Hypothalamus (tissue), 51 donors: ENCODE data around the gene SALL3.
A peak's percentile ranks its signal among the peaks of the same experiment; 100 is the strongest.
"Not testable (repeated sequence)": the region's sequence is repeated elsewhere in the genome, so short reads cannot be mapped to it uniquely, and the experiment has no call there.

Source experiments
- DNase-seq, 51 donors: peaks; one replicate each; lab custom pipeline; 2025; lab: John Stamatoyannopoulos, UW

SALL3 gene

DNA sequence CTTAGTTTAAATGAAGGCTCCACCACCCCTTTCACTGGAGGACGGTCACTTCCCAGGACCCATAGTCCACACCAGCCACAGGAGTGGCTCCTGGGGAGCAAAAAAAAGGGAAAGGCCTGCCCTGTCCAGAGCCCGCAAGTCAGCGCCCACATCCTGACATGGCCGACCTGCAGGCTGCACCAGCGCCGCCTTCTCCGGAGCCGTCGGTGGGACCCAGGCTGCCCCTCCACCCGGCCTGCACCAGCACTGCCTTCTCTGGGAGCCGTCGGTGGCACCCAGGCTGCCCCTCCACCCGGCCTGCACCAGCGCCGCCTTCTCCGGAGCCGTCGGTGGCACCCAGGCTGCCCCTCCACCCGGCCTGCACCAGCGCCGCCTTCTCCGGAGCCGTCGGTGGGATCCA, 14.9 kb upstream of the SALL3 start:
- DNase-seq, result not testable (repeated sequence)

DNA sequence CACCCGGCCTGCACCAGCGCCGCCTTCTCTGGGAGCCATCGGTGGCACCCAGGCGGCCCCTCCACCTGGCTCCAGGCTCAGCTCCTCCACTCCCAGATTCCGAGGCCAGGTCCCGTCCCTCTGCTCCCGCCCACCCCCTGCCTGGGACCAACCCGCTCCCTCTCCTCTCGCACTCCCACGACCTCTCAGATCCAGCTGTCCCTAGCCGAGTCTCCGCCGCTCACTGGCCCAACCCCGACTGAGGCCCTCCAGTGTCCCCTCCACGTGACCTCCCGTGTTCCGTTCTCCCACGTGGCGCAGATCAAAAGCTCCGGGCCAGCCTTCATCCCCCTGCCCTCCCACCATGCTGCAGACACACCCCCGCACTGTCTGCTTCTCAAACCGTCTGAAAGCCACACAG, 14.4 kb upstream of the SALL3 start:
- no peak for DNase-seq

DNA sequence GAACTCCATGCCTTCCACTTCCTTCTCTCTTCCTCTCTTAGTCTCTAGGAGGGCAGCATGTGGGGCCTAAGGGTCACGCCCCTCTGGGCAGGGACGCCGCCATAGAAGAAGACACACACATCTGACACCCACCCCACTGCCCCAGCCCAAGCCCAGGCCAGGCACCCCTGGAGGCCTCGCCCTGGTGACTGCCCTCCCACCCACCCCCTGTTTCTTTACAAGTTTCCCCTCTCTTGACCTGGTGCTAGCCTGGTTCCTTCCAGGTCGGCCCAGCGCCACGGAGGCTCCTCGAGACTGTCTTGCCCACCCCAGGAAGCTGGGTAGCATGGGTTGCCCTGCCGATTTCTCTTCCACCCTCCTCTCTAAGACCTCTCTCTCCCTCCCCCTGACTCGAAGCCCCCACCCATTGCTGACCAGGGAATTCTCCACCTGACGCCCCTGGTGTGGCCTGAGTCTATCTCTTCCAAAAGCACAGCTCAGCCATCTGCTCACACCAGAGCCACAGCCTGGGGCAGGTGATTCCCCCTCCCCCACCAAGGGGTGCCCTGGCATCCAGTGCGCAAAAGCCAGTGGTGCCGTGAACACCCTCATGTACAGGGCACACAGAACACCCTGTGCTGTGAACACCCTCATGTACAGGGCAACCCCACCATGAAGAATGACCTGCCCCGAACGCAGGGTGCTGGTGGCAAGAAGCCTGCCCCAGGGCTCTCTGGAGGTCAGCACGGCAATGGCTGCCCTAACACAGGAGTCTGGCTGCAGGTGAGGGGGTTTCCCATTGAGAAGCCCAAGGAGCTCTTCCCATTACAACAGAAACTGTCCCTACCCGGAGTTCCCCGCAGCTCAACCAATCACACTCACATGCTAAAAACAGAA, 13.5 kb upstream of the SALL3 start:
- DNase-seq, result no peak

GRCh38 chr18:78966793-78967106, 12.9 kb upstream of the SALL3 start:
- DNase-seq, result no peak

DNA sequence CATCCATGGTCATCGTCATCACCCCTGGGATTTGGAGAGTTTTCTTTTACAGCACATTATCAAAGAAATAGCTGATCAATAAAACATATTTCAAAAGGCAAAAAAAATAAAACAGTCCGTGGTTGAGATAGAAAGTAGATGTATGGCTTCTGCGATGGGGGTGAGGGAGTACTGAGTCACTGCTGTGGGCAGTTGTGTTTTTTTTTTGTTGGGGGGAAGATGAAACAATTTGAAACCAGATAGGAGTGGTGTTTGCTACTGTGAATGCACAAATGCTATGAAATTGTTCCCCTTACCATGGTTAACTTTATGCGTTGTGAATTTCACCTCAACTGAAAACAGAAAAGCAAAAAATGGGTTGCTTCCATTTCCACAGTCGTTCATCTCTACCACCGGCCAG, 11.9 kb upstream of the SALL3 start:
- no peak for DNase-seq

GRCh38 chr18:78969574-78970315, 9.9 kb upstream of the SALL3 start:
- DNase-seq, result no peak

DNA sequence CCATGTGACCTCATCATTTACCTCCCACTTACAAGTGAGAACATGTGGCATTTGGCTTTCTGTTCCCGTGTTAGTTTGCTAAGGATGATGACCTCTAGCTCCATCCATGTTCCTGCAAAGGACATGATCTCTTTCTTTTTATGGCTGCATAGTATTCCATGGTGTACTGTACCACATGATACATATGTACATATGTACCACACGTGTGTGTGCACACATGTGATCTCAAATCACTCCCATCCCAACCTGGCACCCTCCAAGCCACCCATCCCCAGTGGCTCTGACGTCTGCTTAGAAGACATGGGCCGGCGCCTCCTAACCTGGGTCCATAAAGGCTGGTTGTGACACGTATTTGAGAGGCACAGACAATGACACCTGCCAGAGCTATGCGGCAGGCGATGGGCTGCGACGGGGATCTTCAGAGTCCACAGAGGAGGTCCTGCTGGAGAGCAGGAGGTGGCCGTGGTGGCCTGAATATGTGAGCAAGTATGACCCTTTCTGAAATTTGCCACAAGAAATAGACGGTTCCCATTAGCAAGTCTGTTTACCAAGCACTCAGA, 8.8 kb upstream of the SALL3 start:
- DNase-seq, result no peak

- no peak for DNase-seq
Observed at GRCh38 chr18:78971511-78972245, 7.9 kb upstream of the SALL3 start.

DNA sequence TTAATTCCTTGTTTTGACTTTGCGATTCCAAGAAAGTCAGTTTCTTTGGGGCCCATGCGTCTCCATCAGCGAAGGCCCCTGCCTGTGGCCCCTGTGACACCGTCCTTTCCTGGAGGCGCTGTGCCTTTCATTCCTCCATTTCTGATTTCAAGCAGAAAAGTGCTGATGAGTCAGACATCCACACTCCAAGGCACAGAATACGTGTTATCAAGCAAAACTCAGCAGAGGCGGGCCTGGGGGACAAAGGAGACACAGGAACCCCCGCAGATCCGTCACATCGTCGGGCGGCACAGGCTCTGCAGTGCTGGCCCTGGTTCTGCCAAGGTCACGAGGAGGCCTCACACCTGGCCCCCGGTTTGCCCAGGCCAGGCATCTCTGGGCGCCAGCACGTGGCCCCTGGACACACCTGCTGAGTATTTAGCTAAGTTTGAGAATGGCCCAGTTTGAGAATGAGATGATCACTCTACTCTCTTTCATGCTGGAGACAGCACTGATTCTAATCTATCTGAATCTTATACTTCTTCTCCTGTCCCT, 7.2 kb upstream of the SALL3 start:
- DNase-seq, result no peak

DNA sequence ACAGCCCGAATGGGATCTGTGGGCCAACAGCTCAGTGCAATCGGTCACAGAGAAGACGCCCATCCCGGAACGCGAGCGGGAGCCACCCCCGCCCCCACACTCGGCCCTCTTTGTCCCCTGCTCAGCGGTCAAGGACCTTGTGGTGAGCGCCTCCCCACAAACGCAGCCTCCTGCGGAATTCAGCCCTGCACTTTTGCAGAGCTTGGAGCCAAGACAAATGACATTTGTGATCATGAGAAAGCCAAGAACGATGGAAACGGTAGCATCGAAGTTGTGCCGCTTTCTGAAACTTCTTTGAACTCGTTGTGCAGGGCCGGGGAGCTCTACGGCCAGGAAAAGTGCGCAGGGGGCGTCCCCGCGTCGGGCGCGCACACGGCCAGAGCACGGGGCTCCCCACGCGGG, 6.7 kb upstream of the SALL3 start:
- no peak for DNase-seq

DNA sequence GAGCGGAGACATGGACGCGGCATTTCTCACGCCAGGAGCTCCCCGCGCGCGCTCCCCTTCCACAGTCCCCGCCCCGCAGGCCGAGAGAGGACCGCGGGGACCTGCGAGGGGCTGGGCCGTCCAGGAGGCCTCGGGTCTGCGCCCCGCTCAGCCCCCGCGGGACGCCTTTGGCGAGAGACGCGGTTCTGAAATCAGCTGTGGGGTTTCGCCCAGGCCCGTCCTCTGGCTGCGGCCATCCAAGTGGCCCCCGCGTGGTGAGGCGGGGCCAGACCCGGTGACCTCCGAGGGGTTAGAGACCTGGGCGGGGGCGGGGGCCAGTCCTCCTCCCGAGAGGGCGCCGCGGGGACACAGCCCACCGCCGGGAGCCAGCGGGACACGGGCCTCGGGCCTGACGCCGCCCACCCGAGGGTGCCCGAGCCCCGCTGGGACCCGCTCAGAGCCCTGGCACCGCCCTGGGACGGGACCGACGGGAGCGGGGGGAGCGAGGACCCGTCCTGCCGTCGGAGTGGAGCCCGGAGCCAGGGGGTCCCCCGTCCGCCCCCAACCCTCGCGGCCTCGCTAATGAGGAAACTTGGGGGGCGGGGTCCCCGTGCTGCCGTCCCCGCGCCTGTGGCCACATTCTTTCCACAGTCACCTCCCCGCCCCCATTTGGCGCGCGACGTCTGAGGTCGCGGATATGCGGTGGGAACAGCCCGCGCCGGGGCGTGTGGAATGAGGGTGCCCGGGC, 6.1 kb upstream of the SALL3 start:
- DNase-seq, result no peak

GRCh38 chr18:78974115-78974761, 5.4 kb upstream of the SALL3 start:
- peak in 2 of 51 donors; percentile 12 to 50 for DNase-seq

- no peak for DNase-seq
Observed at GRCh38 chr18:78975292-78975691, 4.3 kb upstream of the SALL3 start.

GRCh38 chr18:78975699-78976335, 3.8 kb upstream of the SALL3 start:
- no peak for DNase-seq

GRCh38 chr18:78976765-78977636, 2.6 kb upstream of the SALL3 start:
- DNase-seq, result peak in 1 of 51 donors; percentile 46

DNA sequence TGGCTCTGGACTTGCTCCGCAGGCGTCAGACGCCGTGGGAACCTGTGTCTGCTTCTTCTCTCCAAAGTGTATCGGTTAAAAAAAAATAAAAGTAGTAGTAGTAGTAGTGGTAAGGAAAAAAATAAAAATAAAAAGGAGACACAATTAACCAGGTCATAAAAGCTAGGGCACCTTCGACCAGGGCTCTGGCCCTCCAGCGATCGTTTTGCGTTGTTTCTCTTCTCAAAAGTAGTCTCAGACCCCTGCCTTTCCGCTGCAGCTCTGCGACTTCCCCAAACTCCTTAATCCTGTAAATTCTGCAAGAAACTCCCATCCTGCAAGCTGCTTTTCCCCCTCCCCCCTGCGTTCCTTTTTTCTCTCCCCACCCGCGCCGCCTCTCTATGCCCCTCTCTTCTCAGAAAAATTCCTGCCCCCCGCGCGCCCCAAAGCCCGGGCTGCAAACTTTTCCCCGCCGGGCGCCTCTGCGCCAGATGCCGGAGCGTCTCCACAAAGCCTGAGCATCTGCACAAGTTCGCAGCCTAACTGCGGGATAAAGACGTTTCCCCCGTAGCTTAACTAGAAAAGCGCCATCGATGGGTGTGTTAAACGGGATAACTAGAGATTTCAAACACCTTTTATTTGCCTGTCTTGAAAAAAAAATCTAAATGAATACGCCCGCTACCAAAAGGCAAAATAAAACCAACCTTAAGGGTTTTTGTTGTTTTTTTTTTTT, 1.8 kb upstream of the SALL3 start:
- peak in 1 of 51 donors; percentile 46 for DNase-seq

GRCh38 chr18:78978349-78979055, 1.1 kb upstream of the SALL3 start:
- peak in 6 of 51 donors; percentile 29 to 77 (median 54) for DNase-seq
